HL-60 (cell line): ENCODE results near the gene MKRN1.
"Not testable (repeated sequence)": the region's sequence is repeated elsewhere in the genome, so short reads cannot be mapped to it uniquely, and the experiment has no call there.

Experiments
- DNase-seq, 2 experiments: peaks; one replicate each; pipeline ENCODE4 v3.0.0-alpha.2; 2010 to 2020; ENCODE audit warnings: low read depth in 1 of 2, low spot score in 1 of 2
- H3K27ac ChIP-seq: fragments of 250-450 bp; sonication (Bioruptor Pico); replicated peaks from 2 replicates; pipeline ENCODE4 v1.5.1; 2020; ENCODE audit warnings: mild to moderate bottlenecking, moderate library complexity
- H3K27me3 ChIP-seq: fragments of 250-450 bp; sonication (Bioruptor Pico); 2 replicates; pipeline ENCODE4 v1.5.1; 2021; ENCODE audit warnings: mild to moderate bottlenecking, moderate library complexity; ENCODE audit not compliant: insufficient read depth, poor library complexity, severe bottlenecking
- H3K4me3 ChIP-seq: replicated peaks from 2 replicates; pipeline ENCODE4 v1.5.1; 2011; ENCODE audit warnings: mild to moderate bottlenecking, control low read depth, low read length; ENCODE audit not compliant: insufficient read depth
- CTCF ChIP-seq: IDR thresholded peaks from one replicate; pipeline ENCODE4 v1.5.1; 2011; ENCODE audit warnings: low read length, control low read depth, inconsistent platforms; ENCODE audit not compliant: insufficient read depth
- GABPA ChIP-seq: IDR thresholded peaks from 2 replicates; pipeline ENCODE4 v1.6.1; 2012; ENCODE audit warnings: low read depth
- POLR2AphosphoS5 ChIP-seq: IDR thresholded peaks from 2 replicates; pipeline ENCODE4 v1.6.1; 2012; ENCODE audit warnings: low read depth
- REST ChIP-seq: IDR thresholded peaks from 2 replicates; pipeline ENCODE4 v1.6.1; 2012; ENCODE audit warnings: low read depth; ENCODE audit not compliant: insufficient replicate concordance
- SPI1 ChIP-seq: IDR thresholded peaks from 2 replicates; pipeline ENCODE4 v1.6.1; 2012; ENCODE audit warnings: low read depth, mild to moderate bottlenecking, borderline replicate concordance

MKRN1 gene

GRCh38 chr7:140418653-140419052 is 60.7 kb downstream of the MKRN1 start:
- Histone ChIP-seq H3K4me3 (no peak overlapping the region), H3K27ac (no peak overlapping the region), H3K27me3 (peaks cover 7% of the 10 kb centered on the region)
- no peak for TF ChIP-seq GABPA
- no peak for TF ChIP-seq CTCF
- no peak for TF ChIP-seq POLR2AphosphoS5
- TF ChIP-seq SPI1: no peak
- TF ChIP-seq REST: no peak
- no peak for DNase-seq

DNA sequence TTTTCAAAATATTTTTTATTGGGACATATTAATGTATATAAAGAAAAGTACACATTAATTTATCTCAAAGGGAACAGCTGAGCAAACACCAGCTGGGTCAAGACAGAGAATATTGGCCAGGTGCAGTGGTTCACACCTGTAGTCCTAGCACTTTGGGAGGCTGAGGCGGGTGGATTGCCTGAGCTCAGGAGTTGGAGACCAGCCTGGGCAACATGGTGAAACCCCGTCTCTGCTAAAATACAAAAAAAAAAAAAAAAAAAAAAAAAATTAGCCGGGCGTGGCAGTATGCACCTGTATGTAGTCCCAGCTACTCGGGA is 61.2 kb downstream of the MKRN1 start:
- H3K4me3 ChIP-seq, H3K27ac ChIP-seq: not testable (repeated sequence)

GRCh38 chr7:140417456-140418155 is 61.7 kb downstream of the MKRN1 start:
- TF ChIP-seq POLR2AphosphoS5 (no peak), REST (no peak), CTCF (no peak), SPI1 (no peak), GABPA (no peak)
- no peak overlapping the region for H3K27ac ChIP-seq
- H3K4me3 ChIP-seq: no peak overlapping the region
- DNase-seq: no peak
- peaks cover 7% of the 10 kb centered on the region for H3K27me3 ChIP-seq

More for the DNA sequence above, 61.2 kb downstream of the MKRN1 start:
- DNase-seq, H3K27me3 ChIP-seq: not testable (repeated sequence)

- no peak overlapping the region for H3K4me3 ChIP-seq
- H3K27me3 ChIP-seq: peaks cover 7% of the 10 kb centered on the region
- DNase-seq: no peak
- TF ChIP-seq SPI1: no peak
- TF ChIP-seq CTCF: no peak
- TF ChIP-seq GABPA: no peak
- no peak for TF ChIP-seq POLR2AphosphoS5
- no peak for TF ChIP-seq REST
- H3K27ac ChIP-seq: no peak overlapping the region
Measured at GRCh38 chr7:140416560-140416959, 62.7 kb downstream of the MKRN1 start.

- H3K27ac ChIP-seq, H3K27me3 ChIP-seq: not testable (repeated sequence)
Measured at GRCh38 chr7:140415816-140416215, 63.5 kb downstream of the MKRN1 start.

More at GRCh38 chr7:140415816-140416215, 63.5 kb downstream of the MKRN1 start:
- DNase-seq, H3K4me3 ChIP-seq: not testable (repeated sequence)
